Fibroblast of skin of right quadriceps (primary cell): ENCODE data around the gene C5AR2.
A peak's percentile ranks its signal among the peaks of the same experiment; 100 is the strongest.
"Not testable (repeated sequence)": the region's sequence is repeated elsewhere in the genome, so short reads cannot be mapped to it uniquely, and the experiment has no call there.

ENCODE experiments used
- DNase-seq: peaks from one replicate; pipeline ENCODE4 v3.0.0-alpha.2; 2013

Gene C5AR2

GRCh38 chr19:47324502-47324901, 7.5 kb upstream of the C5AR2 start:
- no peak for DNase-seq

- no peak for DNase-seq
Observed at GRCh38 chr19:47330466-47330869, 1.5 kb upstream of the C5AR2 start.

- DNase-seq, result no peak
Observed at GRCh38 chr19:47331490-47331889, 485 bp upstream of the C5AR2 start.

- not testable (repeated sequence) for DNase-seq
Observed at GRCh38 chr19:47336765-47337718, 5.1 kb downstream of the C5AR2 start.

DNA sequence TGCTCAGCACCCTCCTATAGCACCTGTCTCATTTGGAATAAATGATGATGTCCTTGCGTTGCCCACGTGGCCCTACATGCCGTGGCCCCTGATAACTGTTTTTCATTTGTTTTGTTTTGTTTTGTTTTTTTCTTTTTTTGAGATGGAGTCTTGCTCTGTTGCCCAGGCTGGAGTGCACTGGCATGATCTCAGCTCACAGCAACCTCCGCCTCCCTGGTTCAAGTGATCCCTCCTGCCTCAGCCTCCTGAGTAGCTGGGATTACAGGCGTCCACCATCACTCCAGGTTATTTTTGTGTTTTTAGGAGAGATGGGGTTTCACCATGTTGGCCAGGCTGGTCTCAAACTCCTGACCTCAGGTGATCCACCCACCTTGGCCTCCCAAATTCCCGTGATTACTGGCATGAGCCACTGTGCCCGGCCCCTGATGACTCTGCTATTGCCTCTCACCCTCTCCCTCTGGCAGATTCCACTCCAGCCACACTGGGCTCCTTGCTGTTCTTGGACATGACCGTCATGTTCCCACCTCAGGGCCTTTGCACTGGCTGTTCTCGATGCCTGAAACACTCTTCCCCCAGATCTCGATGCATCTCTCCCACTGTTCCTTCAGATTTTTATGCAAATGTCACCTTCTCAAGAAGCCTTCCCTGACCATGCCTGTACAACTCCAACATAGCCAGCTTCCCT, 7.4 kb downstream of the C5AR2 start:
- no peak for DNase-seq

- DNase-seq, result no peak
Observed at GRCh38 chr19:47340477-47341208, 8.7 kb downstream of the C5AR2 start.

GRCh38 chr19:47341734-47342133, 9.8 kb downstream of the C5AR2 start:
- no peak for DNase-seq

- DNase-seq, result no peak
Observed at GRCh38 chr19:47343194-47343802, 11.3 kb downstream of the C5AR2 start.

DNA sequence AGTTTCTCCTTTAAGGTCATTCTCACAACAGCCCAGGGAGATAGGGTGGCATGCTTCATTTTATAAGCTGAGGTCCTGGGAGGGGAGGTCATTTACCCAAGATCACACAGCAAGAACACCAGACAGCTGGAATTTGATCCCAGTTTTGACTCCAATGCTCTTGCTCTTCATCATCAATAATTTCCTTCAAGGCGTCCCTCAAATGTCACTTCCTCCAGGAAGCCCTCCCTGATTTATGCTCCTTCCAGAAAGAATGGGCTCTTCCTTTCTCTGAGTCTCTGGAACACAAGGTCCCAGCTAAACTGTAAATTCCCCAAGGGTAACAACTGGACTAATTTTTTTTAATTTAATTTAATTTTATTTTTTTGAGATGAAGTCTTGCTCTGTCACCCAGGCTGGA, 12.4 kb downstream of the C5AR2 start:
- DNase-seq, result no peak

GRCh38 chr19:47346024-47346423, 14.0 kb downstream of the C5AR2 start:
- not testable (repeated sequence) for DNase-seq

- DNase-seq, result peak; percentile 98
Observed at GRCh38 chr19:47348819-47349795, 17.1 kb downstream of the C5AR2 start, which contains the start of gene DHX34. Gene DHX34, plus strand, starts transcription at chr19:47349315. Its CDS starts 3,716 bp downstream, at chr19:47353031.

- DNase-seq, result no peak
Observed at GRCh38 chr19:47350630-47351029, 18.7 kb downstream of the C5AR2 start.

GRCh38 chr19:47351548-47351947, 19.6 kb downstream of the C5AR2 start:
- DNase-seq, result no peak

DNA sequence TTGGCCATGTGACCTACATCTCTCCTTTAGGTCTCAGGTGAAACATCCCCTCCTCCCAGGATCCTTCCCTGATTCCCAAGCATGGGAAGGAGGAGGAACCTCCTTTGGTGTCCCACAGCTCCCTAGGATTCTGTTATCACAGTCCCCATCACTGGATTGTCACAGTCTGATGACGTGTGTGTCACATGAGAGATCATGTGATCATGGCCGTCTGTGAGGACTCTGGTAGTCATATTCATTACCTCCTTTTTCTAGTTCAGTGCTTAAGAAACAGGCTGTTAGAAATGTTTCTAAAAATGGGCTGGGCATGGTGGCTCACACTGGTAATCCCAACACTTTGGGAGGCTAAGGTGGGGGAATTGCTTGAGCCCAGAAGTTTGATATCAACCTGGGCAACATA, 20.1 kb downstream of the C5AR2 start:
- DNase-seq, result no peak

- DNase-seq, result no peak
Observed at GRCh38 chr19:47353307-47353712, 21.3 kb downstream of the C5AR2 start.

DNA sequence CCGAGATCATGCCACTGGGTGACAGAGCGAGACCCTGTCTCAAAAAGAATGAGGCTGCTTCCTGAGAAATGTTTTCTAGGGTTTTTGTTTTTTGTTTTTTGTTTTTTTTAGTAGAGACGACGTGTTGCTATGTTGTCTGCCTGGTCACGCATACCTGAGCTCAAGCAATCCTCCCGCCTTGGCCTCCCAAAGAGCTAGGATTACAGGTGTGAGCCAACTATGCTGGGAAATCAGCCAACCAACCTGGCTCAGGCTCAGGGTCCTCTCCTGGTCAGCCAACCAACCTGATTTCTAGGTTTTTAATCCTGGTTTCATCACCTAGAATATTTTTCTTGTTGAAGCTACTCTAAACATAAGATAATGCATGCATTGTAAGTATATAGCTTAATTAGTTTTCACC, 24.9 kb downstream of the C5AR2 start:
- DNase-seq, result no peak

- no peak for DNase-seq
Observed at GRCh38 chr19:47357788-47358680, 26.1 kb downstream of the C5AR2 start.

- DNase-seq, result no peak
Observed at GRCh38 chr19:47358936-47359335, 27.0 kb downstream of the C5AR2 start.

- no peak for DNase-seq
Observed at GRCh38 chr19:47362321-47362720, 30.3 kb downstream of the C5AR2 start.

DNA sequence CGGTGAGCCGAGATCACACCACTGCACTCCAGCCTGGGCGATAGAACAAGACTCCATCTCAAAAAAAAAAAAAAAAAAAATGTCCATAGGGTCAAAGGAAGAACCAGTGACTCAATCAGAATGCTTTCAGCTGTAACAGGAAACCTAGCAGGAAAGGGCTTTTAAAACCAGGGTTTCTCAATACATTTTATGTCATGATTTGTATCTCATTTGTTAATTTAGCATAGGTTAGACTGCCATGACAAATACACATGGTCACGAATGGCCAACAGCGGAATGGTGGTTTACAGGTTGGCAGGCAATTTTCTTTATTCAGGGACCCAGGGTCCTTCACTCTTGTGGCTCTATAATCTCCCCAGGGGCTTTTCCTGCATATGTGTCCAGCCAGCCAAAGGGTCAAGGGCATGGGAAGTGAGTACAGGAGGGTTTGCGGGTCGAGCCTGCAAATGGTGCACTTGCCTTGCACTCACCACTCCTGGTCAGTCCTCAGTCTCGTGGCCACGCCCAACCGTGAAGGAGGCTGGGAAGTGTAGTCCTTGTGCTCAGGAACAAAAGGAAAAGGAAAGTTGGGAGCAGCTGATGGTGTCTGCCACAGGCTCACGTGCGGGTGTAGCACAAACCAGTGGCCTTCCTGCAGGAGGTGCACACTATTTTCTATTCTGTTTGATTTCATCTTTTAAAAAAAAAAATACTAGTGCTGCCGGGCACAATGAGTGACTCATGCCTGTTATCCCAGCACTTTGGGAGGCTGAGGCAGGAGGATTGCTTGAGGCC, 32.0 kb downstream of the C5AR2 start:
- no peak for DNase-seq
